NCI-H1417 treated with DMSO at 0.1 percent for 48 hours (cell line): ENCODE measurements around the gene ACVR1C.
"Not testable (repeated sequence)": the region's sequence is repeated elsewhere in the genome, so short reads cannot be mapped to it uniquely, and the experiment has no call there.

ENCODE experiments used
- DNase-seq: peaks from one replicate; lab custom pipeline; 2025; lab: John Stamatoyannopoulos, UW

The ACVR1C gene

DNA sequence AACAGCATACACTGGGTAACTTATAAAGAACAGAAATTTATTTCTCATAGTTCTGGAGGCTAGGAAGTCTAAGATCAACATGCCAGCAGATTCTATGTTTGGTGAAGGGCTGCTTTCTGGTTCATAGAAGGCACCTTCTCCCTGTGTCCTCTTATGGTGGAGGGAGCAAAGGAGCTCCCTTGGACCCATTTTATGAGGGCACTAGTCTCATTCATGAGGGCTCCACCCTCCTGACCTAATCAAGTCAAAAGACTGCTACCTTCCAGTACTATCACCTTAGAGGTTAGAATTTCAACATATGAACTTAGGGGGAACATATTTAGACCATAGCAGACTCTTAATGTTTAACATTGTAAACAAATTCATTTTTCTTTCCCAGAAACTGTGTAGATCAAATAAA is 54.5 kb downstream of the ACVR1C start:
- no peak for DNase-seq

DNA sequence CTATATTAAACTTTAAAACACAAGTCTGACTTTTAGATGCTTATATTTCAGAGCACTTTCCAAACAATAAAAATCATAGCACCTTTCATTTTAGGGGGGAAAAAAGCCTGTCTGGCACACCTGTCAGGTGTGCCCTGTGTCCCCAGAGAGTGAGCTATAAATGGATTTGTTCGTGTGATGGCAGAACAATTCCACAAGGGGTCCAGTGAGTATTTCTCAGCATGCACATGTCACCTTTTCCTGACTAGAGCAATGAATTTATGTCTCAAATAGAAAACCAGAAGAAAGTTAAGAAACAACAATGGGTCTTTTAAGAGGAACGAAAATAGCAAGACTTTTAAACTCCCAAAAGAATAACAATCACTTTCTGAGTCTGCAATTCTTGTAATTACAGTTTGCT is 55.9 kb downstream of the ACVR1C start:
- DNase-seq = no peak

DNA sequence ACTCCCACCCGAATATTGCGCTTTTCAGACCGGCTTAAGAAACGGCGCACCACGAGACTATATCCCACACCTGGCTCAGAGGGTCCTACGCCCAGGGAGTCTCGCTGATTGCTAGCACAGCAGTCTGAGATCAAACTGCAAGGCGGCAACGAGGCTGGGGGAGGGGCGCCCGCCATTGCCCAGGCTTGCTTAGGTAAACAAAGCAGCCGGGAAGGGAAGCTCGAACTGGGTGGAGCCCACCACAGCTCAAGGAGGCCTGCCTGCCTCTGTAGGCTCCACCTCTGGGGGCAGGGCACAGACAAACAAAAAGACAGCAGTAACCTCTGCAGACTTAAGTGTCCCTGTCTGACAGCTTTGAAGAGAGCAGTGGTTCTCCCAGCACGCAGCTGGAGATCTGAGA is 62.0 kb downstream of the ACVR1C start:
- not testable (repeated sequence) for DNase-seq

DNA sequence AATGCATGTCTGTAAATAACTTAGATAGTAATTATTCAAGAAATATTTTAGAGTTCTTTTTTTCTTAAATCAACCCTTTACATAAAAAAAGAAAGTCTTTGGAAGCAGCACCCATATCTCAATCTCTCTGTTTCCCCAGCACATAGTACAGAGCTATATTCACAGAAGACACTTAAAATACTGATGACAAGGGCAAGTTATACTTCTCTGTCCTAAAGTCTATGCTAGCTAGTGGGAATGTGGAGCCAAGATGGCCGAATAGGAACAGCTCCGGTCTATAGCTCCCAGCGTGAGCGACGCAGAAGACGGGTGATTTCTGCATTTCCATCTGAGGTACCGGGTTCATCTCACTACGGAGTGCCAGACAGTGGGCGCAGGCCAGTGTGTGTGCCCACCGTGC is 62.6 kb downstream of the ACVR1C start:
- DNase-seq = not testable (repeated sequence)

DNA sequence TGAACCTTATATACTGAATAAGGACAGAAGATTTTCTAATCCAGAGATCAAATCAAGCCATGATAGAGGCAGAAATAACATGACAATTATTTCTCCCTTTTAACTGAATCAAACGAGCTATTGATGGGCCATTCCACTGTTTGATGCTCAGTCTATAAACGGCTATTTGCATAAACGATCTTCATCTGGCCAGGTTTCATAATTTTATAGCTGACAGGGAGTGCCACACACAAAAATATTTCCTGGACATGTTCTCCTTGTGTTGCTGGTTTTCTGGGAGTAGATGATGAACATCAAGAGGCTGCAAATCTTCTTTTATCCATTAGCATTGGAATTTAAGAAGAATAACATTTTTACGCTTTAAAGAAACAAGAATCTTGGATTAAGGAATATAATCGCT is 63.1 kb downstream of the ACVR1C start:
- DNase-seq = no peak

DNA sequence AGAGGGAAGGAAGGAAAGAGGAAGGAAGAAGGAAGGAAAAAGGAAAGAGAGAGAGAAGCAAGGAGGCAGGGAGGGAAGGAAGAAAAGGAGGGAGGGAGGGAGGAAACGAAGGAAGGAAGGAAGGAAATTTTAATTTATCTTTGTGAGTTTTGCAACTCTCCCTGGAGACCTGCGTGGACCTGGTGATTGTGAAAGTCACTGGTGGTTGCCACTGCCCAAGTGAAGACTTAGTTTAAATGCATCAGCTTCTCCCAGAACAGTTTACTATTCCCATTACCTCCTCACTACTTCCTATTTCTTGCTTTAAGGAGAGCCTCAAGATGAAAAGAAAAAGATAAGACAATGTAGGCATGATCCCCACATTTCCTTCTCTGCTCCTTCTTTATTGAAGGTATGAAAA is 68.8 kb downstream of the ACVR1C start:
- DNase-seq = no peak

DNA sequence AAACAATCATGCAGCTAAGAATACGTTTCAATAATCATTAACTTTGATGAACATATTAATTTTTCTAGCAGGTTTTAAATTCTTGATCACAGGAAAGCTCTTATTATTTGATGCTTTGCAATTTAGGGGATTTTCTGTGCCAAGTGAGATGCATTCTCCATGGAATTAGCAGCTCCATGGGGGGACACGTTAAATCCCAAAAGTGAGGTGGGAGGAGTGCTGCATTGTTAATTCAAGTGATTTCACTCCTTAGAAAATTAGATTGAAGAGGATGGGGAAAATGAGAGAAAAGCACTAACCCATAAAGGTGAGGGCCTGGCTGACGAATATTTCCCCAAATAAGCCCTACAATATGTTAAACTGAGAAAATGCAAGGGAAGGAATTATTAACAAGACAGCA is 69.2 kb downstream of the ACVR1C start:
- no peak for DNase-seq

DNA sequence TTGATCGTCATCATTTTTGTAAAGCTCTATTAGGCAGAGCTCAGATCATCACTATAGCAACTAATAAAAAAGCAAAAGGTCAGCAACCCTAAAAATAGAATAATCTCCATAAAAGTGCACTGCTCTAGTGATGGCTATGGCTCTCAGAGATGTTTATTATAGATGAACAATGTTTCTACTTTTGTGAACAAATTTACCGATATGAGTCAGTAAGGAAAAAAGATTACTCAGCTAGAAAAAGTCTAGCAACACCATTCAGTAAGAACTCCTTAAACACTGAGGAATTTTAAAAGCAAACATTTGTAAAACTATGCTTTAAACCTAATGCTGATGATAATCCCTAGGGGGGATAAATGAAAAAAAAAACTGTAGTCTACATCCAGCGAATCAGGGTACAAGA is 69.6 kb downstream of the ACVR1C start:
- DNase-seq = no peak

DNA sequence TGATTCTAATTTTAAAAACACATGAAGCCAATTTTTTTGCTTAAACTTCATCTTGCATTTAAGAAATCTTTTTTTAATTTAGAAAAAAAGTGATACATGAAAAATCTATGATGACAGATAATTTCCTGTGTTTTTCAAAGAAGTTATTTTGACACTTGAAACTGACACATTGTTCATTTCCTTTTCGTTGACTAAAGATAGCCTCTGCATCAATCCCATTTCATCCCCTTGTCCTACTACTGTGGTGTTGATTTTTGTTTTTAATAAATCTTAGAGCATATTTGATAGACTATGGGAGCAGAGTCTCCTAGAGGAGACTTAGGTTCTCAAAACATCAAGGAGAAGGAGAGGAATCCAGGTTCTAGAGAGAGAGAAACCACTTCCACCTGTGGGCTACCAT is 70.9 kb downstream of the ACVR1C start:
- no peak for DNase-seq

DNA sequence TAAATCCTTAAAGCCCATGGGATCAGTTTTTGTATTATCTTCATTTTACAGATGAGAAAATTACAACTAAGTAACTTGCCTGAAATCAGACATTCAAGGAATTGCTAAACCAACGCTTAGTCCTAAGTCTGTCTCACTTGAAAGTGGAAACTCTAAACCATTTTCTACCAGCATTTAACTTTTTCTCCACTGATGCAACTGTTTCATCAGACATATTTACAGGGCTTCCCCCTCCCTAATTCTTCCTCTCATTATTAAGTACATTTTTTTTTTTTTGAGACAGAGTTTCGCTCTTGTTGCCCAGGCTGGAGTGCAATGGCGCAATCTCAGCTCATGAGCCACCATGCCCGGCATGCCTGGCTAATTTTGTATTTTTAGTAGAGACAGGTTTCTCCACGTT is 88.6 kb downstream of the ACVR1C start:
- DNase-seq = no peak

DNA sequence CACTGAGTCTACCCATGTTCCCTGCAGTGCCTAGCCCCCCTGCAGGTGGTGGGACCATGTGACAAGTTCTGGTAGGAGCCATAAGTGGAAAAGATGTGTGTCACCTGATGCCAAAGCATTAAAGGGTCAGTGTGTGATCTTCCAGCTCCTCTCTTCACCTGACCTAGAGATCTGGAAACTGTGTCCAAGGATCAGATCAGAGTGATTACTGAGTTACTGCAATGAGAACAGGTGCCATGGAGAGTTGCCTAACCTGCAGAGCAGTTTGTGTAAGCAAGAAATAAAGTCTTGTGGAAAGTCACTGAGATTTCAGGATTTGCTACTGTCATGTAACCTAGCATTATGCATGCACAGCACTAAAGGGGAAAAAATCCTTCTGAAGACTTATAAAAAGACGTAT is 90.6 kb downstream of the ACVR1C start:
- DNase-seq = no peak

DNA sequence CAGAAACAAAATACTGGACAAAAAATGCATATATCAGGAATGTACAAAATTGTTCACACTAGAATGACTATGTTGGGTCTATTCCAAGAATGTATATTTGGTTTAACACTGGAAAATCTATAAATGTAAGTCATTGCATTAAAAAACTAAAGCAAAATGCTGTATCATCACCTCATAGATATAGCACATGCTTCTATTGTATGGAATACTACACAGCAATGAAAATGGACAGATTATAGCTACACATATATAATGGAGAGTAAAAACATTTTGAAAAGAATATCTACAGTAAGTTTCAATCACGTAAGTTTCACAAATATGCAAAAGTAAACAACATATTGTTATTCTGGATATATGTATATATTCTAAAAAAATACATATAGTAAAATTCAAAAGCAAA is 91.8 kb downstream of the ACVR1C start:
- DNase-seq = no peak

DNA sequence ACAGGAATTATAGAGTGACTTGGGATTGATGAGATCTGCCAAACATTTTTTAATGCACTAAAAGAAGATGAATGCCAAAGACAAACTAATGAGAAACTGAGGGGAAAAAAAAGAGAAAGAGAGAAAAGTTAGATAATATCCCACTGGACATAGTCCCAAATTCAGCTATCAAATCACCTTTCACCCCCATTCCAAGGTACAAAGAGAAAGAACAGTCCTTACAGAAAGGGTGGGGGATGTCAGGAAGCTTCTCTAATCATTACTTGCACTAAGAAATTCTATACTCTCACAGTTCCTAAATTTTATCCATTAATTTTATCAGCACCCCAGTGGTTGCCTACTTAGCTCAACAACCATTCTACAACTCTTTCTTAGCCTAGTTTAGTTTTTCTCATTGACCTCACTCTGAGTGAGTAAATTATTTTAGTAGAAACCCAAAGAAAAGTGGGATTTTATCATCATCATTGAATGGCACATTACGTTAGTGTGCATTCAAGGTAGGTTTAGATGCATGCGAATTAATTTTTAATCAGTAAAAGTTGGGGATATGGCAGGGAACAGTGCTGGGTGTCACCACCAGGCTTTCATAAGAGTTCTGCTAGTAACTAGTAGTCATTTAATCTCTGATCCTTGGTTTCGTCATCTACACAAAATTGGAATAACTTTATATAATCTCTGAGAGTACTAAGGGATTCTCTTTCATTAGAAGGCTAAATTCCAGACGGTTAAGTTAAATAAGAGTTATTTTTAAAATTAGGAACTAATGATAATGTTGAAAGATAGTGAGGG is 99.5 kb downstream of the ACVR1C start:
- DNase-seq = no peak

DNA sequence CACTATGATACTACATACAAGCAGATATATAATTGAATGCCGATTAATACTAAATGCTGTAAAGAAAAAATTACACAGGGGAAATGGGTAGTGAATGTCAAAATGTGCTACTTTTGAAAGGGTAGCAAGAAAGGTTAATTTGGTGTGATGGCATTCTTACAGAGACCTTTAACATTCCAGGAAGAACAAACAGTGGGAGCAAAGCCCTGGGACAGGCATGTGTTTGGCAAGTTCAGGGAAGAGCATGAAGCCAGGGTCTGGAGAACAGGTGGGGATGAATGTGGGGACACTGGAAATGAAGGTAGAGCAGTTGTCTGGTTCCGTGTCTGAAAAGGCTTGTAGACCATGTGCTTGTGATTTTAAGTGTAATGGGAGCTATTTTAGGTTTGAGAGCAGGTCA is 102.6 kb downstream of the ACVR1C start:
- DNase-seq = no peak

DNA sequence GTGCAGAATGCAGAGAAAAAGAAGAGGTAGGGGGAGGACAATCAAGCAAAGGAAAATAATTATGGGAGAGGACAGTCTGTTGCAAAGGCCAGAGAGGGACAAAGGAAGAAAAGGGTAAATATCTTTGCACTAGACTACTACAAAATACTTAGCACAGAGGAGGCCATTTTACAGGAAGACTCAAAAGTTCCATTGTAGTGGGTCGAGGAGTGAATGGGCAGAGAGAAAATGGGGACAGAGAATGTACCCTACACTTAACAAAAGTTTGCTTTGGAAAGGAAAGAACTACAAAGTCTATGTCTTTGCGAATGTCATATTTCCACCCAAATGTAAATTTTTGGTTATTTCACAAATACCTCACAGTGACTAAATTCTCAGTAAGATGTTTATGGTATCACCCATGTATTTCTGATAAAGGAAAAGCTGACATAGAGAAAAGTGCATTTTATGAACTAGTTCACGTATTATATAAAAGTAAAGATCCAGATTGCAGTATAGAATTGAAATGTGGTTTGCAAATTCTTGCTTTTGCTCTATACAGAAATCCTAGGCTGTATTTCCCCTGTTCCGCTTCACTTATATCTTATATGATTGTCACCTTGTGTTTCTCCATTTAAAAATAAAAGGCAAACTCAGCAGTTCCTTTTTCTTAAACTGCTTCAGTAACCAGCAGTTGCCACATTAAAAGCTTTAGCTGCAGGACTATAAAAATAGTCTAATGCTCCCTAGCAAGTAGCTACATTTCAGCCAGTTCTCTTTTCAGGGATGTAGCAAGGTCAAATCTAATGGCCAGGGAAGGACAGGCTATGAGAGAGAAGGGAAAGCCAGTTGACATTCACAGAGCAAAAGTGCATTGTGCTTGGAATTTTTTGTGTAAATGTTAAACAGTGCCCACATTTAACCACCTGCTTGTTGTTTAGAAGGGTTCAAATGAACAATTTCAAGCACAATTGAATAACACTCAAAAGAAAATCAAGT is 105.1 kb downstream of the ACVR1C start:
- no peak for DNase-seq

DNA sequence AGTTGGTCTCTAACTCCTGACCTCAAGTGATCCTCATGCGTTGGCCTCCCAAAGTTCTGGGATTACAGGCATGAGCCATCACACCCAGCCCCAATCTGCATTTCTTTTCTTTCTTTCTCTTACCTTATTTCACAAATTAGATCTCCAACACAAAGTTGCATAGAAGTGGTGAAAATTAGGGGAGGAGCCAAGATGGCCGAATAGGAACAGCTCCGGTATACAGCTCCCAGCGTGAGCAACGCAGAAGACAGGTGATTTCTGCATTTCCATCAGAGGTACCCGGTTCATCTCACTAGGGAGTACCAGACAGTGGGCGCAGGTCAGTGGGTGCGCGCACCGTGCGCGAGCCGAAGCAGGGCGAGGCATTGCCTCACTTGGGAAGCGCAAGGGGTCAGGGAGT is 113.7 kb downstream of the ACVR1C start:
- DNase-seq = not testable (repeated sequence)

DNA sequence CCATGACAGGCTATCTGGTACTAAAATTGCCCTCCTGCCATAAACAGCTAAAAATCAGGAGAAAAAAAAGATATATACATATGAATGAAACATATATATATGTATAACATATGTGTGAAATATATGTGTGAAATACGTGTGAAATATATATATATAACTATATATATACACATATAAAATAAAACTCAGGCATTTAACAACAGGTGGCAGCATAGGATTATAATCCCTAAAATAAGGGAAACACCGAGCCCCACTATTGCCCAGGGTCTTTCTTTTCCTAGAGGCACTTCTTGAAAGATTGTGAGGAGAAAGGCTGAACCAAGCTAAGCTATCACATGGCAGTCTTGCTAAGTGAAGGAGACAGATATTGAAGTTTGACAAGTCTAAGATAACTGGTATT is 118.9 kb downstream of the ACVR1C start:
- DNase-seq = no peak

DNA sequence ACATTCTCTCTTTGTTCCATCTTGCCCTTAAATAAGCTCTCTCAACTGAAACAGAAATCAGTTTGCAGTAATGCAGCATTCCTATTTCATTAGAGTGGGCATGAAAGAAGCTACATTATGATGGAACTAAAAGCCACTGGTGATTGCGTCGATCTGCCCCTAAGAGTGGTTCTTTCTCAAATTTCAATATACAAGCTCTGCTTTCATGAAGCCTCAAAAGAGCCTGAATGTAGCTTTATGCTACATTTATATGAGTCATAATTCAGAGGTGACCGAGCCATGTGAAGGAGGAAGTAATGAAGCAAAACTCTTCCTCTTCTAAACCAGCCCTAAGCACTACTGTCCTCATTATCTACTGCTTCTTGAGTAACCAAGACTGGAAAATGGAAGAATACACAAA is 120.0 kb downstream of the ACVR1C start:
- no peak for DNase-seq

DNA sequence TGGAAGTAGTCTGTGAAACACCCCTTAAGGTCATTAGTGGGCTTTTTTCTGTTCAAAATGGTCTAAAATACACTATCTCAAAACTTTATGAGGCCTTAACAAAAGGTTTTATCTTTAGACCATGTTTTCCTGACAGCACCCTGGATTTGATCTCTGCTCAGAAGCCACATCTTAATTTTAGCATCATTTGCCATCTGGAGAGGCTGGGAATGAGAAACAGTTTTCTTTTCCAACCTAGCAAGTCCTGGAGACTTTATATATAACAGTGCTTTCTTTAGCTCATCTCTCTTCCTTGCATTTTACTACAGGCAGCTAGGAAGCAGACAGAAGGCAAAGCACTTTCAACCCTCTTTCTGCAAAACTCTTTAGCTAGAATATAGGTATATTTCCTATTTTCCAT is 122.1 kb downstream of the ACVR1C start:
- DNase-seq = no peak

DNA sequence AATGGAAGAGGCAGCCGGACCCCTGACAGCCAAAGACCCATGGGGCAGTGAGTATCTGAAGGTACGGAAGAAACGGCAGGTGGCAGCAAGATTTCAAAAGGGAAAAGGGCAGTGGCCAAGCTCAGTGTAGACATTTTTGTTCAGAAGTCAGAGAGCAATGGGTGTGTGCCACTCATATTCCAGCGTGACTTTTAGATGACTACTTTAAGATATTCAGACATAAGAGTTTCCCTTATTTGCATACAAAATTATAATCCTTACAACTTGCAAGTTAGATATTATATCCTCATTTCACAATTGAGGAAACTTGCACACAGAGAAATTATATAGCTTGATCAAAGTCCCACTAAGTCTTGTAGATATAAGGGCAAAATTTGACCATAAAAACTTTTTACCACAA is 124.0 kb downstream of the ACVR1C start:
- DNase-seq = no peak

DNA sequence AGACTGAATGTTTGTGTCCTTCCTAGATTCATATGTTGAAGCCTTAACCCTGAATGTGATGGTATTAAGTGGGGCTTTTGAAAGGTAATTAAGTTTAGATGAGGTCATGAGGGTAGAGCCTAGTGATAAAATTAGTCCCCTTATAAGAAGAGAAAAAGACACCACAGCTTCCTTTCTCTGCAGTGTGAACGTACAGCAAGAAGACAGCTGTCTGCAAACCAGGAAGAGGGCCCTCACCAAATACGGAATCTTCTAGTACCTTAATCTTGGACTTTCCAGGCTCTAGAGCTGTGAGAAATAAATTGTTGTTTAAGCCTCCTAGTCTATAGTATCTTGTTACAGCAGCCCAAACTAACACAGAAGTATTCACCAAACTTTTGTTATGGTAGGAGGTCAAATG is 127.6 kb downstream of the ACVR1C start:
- no peak for DNase-seq

DNA sequence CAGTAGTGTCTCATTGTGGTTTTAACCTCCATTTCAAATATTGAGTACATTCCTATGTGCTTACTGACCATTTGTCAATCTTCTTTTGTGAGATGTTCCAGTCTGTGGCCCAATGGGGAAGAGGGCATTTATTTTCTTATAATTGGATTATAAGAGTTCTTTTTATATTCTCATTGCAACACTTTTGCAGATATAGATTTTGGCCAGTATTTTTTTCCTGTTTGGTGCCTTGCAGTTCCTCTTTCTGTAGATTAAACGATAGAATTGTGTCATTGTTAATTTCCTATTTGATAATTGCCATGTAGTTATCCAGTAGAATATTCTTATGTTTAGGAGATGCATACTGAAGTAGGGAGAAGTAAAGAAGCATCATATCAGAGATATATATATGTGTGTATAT is 128.3 kb downstream of the ACVR1C start:
- no peak for DNase-seq

DNA sequence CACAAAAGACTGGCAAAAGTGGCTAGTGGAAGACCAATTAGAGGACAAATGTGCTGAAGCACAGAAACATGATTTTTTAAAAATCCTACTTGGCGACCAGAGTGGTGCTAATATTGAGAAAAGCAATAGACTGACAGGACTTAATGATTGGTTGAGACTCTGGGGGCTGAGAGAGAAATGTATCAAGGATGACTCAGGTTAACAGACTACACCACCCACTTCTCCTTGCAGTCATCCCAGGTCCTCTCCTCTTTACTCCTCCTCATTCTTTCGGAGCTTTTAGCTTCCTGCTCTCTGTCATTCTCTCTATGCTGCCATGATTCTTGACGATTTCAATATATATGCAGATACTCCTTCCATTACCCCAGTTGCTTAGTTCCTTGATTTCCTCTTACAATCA is 130.2 kb downstream of the ACVR1C start:
- no peak for DNase-seq
